HG03064 (cell line): Measurements from ENCODE around the gene FAM9B.

Experiments used
- ATAC-seq: cut with Tn5 transposase; IDR thresholded peaks from one replicate; pipeline ENCODE4 v1.9.1; 2021; ENCODE audit warnings: low read depth; ENCODE audit not compliant: unreplicated experiment

Gene FAM9B

GRCh38 chrX:8981723-8982122 lies 52.2 kb downstream of the FAM9B start:
- no peak for ATAC-seq

GRCh38 chrX:8980756-8981155 lies 53.2 kb downstream of the FAM9B start:
- no peak for ATAC-seq
